K562 (cell line): ENCODE data around the gene CD69. TPM values are rescaled to one million over a fixed set of nuclear protein-coding genes. Genes with fewer than 3 reads are reported as not detected.

ENCODE experiments used
- AFF1 ChIP-seq, 2 experiments: fragments of 450-650 bp; IDR thresholded peaks; 2 replicates each; pipeline ENCODE4 v1.6.1; 2018; ENCODE audit warnings: mild to moderate bottlenecking in 2 of 2, low read depth in 1 of 2; ENCODE audit not compliant: partially characterized antibody in 2 of 2
- BRF1 ChIP-seq: IDR thresholded peaks from 3 replicates; pipeline ENCODE4 v1.6.1; 2011; ENCODE audit warnings: borderline replicate concordance, mild to moderate bottlenecking; ENCODE audit not compliant: insufficient read length; ENCODE audit errors: extremely low read depth
- PTRF ChIP-seq: fragments of 450-650 bp; IDR thresholded peaks from 2 replicates; pipeline ENCODE4 v1.6.1; 2016; ENCODE audit warnings: mild to moderate bottlenecking, missing genetic modification characterization, missing compliant biosample characterization
- STAT5B ChIP-seq: fragments of 250-450 bp; sonication (Bioruptor Pico); IDR thresholded peaks from 2 replicates; pipeline ENCODE4 v1.8.0; 2021; ENCODE audit warnings: mild to moderate bottlenecking, inconsistent platforms
- polyA plus RNA-seq, 8 experiments: library from polyadenylated mRNA; depleted of rRNA in 4 of 8; stranded (reverse) in 5 of 8; unstranded in 3 of 8; fragments of >200 nt; fragmentation: Nextera tagmentation in 2 of 8; fragmentation: Illumina TruSeq in 1 of 8; extraction: Ambion mirVana in 2 of 8; extraction: Trizol in 1 of 8; gene quantifications; 2 replicates each; pipeline versions ENCODE4 v1.2.1 to v1.2.3, GENCODE V29; 2011 to 2014; ENCODE audit warnings: inconsistent platforms in 1 of 8, missing spikeins in 1 of 8
- total RNA-seq, 7 experiments: library from RNA; depleted of rRNA in 6 of 7; stranded (reverse); fragments of >200 nt in 6 of 7; fragmentation: Illumina TruSeq in 2 of 7; extraction: Trizol in 2 of 7; gene quantifications; 2 replicates each; pipeline versions ENCODE4 v1.2.1 to v1.2.3, GENCODE V29; 2011 to 2021; ENCODE audit warnings: low replicate concordance in 1 of 7
- TF ChIP-seq, protein P1 (sequence below): IDR thresholded peaks from 2 replicates; pipeline ENCODE4 v1.6.1; 2016; ENCODE audit warnings: missing genetic modification characterization, missing compliant biosample characterization
- TF ChIP-seq, protein P2 (sequence below): fragments of 250-450 bp; sonication (Bioruptor Pico); IDR thresholded peaks from 2 replicates; pipeline ENCODE4 v1.9.0; 2021; ENCODE audit warnings: mild to moderate bottlenecking, inconsistent platforms

CD69 gene
- total and polyA plus RNA-seq, 9 of the 15 experiments (the other 6 are each of a cell fraction or from before 2014, with no cell fraction given): 11.7 to 243 (median 54.4) TPM

GRCh38 chr12:9757433-9758025, 3.2 kb downstream of the CD69 start (continued):
- TF ChIP-seq, protein P1, sequence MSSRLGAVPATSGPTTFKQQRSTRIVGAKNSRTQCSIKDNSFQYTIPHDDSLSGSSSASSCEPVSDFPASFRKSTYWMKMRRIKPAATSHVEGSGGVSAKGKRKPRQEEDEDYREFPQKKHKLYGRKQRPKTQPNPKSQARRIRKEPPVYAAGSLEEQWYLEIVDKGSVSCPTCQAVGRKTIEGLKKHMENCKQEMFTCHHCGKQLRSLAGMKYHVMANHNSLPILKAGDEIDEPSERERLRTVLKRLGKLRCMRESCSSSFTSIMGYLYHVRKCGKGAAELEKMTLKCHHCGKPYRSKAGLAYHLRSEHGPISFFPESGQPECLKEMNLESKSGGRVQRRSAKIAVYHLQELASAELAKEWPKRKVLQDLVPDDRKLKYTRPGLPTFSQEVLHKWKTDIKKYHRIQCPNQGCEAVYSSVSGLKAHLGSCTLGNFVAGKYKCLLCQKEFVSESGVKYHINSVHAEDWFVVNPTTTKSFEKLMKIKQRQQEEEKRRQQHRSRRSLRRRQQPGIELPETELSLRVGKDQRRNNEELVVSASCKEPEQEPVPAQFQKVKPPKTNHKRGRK (tag): no peak
- TF ChIP-seq STAT5B (no peak), PTRF (tag) (no peak), AFF1 (IDR thresholded peaks at IDR 0.05; ENCODE audit: low read depth in 1 of 2, partially characterized antibody in 2 of 2) (peak in 1 of 2 experiments; percentile 14), BRF1 (no peak)
- TF ChIP-seq, protein P2, sequence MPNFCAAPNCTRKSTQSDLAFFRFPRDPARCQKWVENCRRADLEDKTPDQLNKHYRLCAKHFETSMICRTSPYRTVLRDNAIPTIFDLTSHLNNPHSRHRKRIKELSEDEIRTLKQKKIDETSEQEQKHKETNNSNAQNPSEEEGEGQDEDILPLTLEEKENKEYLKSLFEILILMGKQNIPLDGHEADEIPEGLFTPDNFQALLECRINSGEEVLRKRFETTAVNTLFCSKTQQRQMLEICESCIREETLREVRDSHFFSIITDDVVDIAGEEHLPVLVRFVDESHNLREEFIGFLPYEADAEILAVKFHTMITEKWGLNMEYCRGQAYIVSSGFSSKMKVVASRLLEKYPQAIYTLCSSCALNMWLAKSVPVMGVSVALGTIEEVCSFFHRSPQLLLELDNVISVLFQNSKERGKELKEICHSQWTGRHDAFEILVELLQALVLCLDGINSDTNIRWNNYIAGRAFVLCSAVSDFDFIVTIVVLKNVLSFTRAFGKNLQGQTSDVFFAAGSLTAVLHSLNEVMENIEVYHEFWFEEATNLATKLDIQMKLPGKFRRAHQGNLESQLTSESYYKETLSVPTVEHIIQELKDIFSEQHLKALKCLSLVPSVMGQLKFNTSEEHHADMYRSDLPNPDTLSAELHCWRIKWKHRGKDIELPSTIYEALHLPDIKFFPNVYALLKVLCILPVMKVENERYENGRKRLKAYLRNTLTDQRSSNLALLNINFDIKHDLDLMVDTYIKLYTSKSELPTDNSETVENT: no peak
- TF ChIP-seq, all 486 proteins: peak for 7
